C4-2B (cell line): Measurements from ENCODE around the gene HOXA2.

Experiments used
- ZFX ChIP-seq: fragments of 450-650 bp; IDR thresholded peaks from 2 replicates; pipeline ENCODE4 v1.6.1; 2017
- TF ChIP-seq, protein P1 (sequence below): fragments of 450-650 bp; conservative IDR thresholded peaks from 2 replicates; pipeline ENCODE4 v1.5.1; 2017; ENCODE audit warnings: mild to moderate bottlenecking

DNA sequence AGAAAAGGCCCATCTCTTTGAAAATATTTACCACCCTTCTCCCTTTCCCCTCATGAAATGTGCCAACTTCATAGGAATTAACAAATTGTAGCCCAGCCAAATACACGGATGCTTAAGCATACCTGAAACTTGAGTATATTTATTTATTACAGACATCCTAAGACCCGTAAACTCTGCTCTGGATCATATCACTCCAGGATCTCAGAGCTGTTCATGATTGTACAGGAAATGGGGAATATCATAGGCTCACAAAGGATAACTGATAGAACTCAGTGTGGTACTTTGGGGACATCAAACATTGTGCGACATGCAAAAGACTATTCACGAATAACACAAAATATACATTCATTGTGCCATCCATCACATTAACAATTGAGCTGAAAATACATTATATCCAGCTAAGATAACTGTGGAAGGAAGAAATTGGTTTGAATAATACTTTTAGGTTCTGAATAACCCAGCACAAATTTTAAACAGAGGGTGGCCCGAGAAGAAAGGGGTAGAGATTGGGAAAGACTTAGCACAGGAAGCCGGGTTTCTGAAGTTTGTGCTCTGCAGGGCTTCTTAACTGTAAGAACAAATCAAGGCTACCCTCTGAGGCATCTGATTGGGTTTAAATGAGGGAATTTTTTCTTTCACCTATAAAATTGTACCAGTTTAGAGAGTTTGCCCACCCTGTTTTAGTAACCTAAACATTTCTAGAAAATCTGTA lies 9.1 kb downstream of the HOXA2 start:
- TF ChIP-seq, protein P1, sequence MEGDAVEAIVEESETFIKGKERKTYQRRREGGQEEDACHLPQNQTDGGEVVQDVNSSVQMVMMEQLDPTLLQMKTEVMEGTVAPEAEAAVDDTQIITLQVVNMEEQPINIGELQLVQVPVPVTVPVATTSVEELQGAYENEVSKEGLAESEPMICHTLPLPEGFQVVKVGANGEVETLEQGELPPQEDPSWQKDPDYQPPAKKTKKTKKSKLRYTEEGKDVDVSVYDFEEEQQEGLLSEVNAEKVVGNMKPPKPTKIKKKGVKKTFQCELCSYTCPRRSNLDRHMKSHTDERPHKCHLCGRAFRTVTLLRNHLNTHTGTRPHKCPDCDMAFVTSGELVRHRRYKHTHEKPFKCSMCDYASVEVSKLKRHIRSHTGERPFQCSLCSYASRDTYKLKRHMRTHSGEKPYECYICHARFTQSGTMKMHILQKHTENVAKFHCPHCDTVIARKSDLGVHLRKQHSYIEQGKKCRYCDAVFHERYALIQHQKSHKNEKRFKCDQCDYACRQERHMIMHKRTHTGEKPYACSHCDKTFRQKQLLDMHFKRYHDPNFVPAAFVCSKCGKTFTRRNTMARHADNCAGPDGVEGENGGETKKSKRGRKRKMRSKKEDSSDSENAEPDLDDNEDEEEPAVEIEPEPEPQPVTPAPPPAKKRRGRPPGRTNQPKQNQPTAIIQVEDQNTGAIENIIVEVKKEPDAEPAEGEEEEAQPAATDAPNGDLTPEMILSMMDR = no peak
- TF ChIP-seq ZFX = no peak
